Astrocyte (in vitro differentiated cells and primary cell): ENCODE results near the gene DSC3. TPM values are rescaled to one million over a fixed set of nuclear protein-coding genes. Genes with fewer than 3 reads are reported as not detected.

Experiments used
- DNase-seq: peaks from one replicate; pipeline ENCODE4 v3.0.0-alpha.2; 2010; ENCODE audit warnings: low read depth
- FAIRE-seq: peaks from 2 replicates; lab custom pipeline; 2011; peaks lifted over from hg19 to GRCh38; lab: Jason Lieb, UNC
- H2AFZ ChIP-seq: 2 replicates; pipeline ENCODE4 v1.6.0; 2012; ENCODE audit warnings: low read depth, low read length, inconsistent platforms
- H3K27ac ChIP-seq: 2 replicates; pipeline ENCODE4 v1.5.1; 2011; ENCODE audit warnings: low read depth, low read length, inconsistent platforms
- H3K27me3 ChIP-seq: 2 replicates; pipeline ENCODE4 v1.6.0; 2011; ENCODE audit warnings: low read length, inconsistent platforms; ENCODE audit not compliant: insufficient read depth
- H3K36me3 ChIP-seq: 2 replicates; pipeline ENCODE4 v1.5.1; 2011; ENCODE audit warnings: low read length, inconsistent platforms; ENCODE audit not compliant: insufficient read depth
- H3K4me1 ChIP-seq: 2 replicates; pipeline ENCODE4 v1.5.1; 2011; ENCODE audit warnings: low read length, inconsistent platforms; ENCODE audit not compliant: insufficient read depth
- H3K4me2 ChIP-seq: 2 replicates; pipeline ENCODE4 v1.6.0; 2012; ENCODE audit warnings: low read length, inconsistent platforms
- H3K4me3 ChIP-seq: 2 replicates; pipeline ENCODE4 v1.5.1; 2011; ENCODE audit warnings: low read depth, mild to moderate bottlenecking, low read length, inconsistent platforms; ENCODE audit not compliant: insufficient read depth
- H3K79me2 ChIP-seq: 2 replicates; pipeline ENCODE4 v1.6.0; 2012; ENCODE audit warnings: mild to moderate bottlenecking, low read length, inconsistent platforms; ENCODE audit not compliant: insufficient read depth
- H3K9ac ChIP-seq: 2 replicates; pipeline ENCODE4 v1.6.0; 2012; ENCODE audit warnings: mild to moderate bottlenecking, low read length, inconsistent platforms
- H3K9me3 ChIP-seq: 2 replicates; pipeline ENCODE4 v1.5.1; 2012; ENCODE audit warnings: low read depth, mild to moderate bottlenecking, low read length, inconsistent platforms; ENCODE audit not compliant: insufficient read depth
- H4K20me1 ChIP-seq: 2 replicates; pipeline ENCODE4 v1.6.0; 2012; ENCODE audit warnings: low read length, inconsistent platforms; ENCODE audit not compliant: insufficient read depth
- H3K27ac Mint-ChIP-seq: one replicate; pipeline ENCODE4 v1.8.0; 2021; ENCODE audit warnings: mild to moderate bottlenecking, mixed read lengths; ENCODE audit not compliant: unreplicated experiment
- H3K27me3 Mint-ChIP-seq: one replicate; pipeline ENCODE4 v1.8.0; 2021; ENCODE audit warnings: low read depth, mixed read lengths; ENCODE audit not compliant: unreplicated experiment
- H3K36me3 Mint-ChIP-seq: one replicate; pipeline ENCODE4 v1.8.0; 2021; ENCODE audit warnings: low read depth, mixed read lengths; ENCODE audit not compliant: unreplicated experiment
- H3K4me1 Mint-ChIP-seq: one replicate; pipeline ENCODE4 v1.8.0; 2021; ENCODE audit warnings: low read depth, mixed read lengths; ENCODE audit not compliant: unreplicated experiment
- H3K4me3 Mint-ChIP-seq: one replicate; pipeline ENCODE4 v1.8.0; 2021; ENCODE audit warnings: mild to moderate bottlenecking, moderate library complexity, mixed read lengths; ENCODE audit not compliant: unreplicated experiment
- H3K9me3 Mint-ChIP-seq: one replicate; pipeline ENCODE4 v1.8.0; 2021; ENCODE audit warnings: mild to moderate bottlenecking, mixed read lengths; ENCODE audit not compliant: unreplicated experiment
- CTCF ChIP-seq: IDR thresholded peaks from 2 replicates; pipeline ENCODE4 v1.5.1; 2011; ENCODE audit warnings: low read depth, mild to moderate bottlenecking, inconsistent platforms, low read length, moderate library complexity; ENCODE audit not compliant: insufficient read depth
- EZH2 ChIP-seq: IDR thresholded peaks from 2 replicates; pipeline ENCODE4 v1.6.1; 2012; ENCODE audit warnings: mild to moderate bottlenecking, low read length, inconsistent platforms; ENCODE audit not compliant: insufficient read depth
- total RNA-seq: library from RNA; stranded (reverse); gene quantifications from 2 replicates; pipeline ENCODE4 v1.2.1, GENCODE V29; 2021

Gene DSC3
- total RNA-seq, 1 donor from 2014 or later = 5.2 TPM

DNA sequence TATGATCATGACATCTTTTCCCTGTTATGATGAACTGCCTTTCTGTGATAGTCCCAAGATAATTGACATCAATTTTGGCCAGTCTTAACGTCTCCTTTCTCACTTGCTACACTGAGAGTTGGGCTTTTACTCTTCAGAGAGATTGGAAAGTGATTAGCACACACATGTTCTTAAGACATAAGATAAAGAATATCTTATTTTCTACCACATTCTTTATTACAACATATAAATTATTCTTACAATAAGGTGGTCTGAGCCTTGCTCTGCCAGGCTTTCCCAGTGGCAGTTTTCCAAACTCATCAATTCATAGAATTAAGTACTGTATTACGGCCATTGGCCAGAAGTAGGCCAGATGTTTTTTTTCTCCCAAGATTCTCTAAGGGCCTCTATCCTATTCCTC, 5.7 kb upstream of the DSC3 start:
- no peak overlapping the region for H3K4me3 ChIP-seq
- no peak overlapping the region for H2AFZ ChIP-seq
- no peaks in the 10 kb centered on the region for H3K36me3 Mint-ChIP-seq
- H3K4me1 Mint-ChIP-seq = no peaks in the 10 kb centered on the region
- no peaks in the 10 kb centered on the region for H3K9me3 ChIP-seq
- no peak overlapping the region for H3K9ac ChIP-seq
- no peak overlapping the region for H3K27ac Mint-ChIP-seq
- peaks cover 10% of the 10 kb centered on the region for H3K27me3 ChIP-seq
- no peaks in the 10 kb centered on the region for H3K4me1 ChIP-seq
- no peaks in the 10 kb centered on the region for H3K79me2 ChIP-seq
- no peaks in the 10 kb centered on the region for H3K36me3 ChIP-seq
- DNase-seq (no peak), FAIRE-seq (no peak)
- peaks cover 18% of the 10 kb centered on the region for H3K27me3 Mint-ChIP-seq
- TF ChIP-seq CTCF (no peak), EZH2 (no peak)
- H3K4me3 Mint-ChIP-seq = no peak overlapping the region
- H3K9me3 Mint-ChIP-seq = peaks cover 9% of the 10 kb centered on the region
- H3K27ac ChIP-seq = no peak overlapping the region
- no peak overlapping the region for H3K4me2 ChIP-seq
- no peaks in the 10 kb centered on the region for H4K20me1 ChIP-seq

- Mint-ChIP-seq H3K9me3 (peaks cover 7% of the 10 kb centered on the region), H3K27me3 (peaks cover 25% of the 10 kb centered on the region), H3K4me3 (no peak overlapping the region), H3K4me1 (no peaks in the 10 kb centered on the region), H3K27ac (no peak overlapping the region), H3K36me3 (no peaks in the 10 kb centered on the region)
- Histone ChIP-seq H3K79me2 (no peaks in the 10 kb centered on the region), H3K9ac (no peak overlapping the region), H3K9me3 (no peaks in the 10 kb centered on the region), H3K4me2 (no peak overlapping the region), H3K4me3 (no peak overlapping the region), H3K27me3 (peaks cover 19% of the 10 kb centered on the region), H3K4me1 (no peaks in the 10 kb centered on the region), H3K36me3 (no peaks in the 10 kb centered on the region), H4K20me1 (no peaks in the 10 kb centered on the region), H3K27ac (no peak overlapping the region), H2AFZ (no peak overlapping the region)
- FAIRE-seq = no peak
- no peak for DNase-seq
- TF ChIP-seq CTCF (no peak), EZH2 (no peak)
Observed at GRCh38 chr18:31046916-31047315, 4.4 kb upstream of the DSC3 start.

DNA sequence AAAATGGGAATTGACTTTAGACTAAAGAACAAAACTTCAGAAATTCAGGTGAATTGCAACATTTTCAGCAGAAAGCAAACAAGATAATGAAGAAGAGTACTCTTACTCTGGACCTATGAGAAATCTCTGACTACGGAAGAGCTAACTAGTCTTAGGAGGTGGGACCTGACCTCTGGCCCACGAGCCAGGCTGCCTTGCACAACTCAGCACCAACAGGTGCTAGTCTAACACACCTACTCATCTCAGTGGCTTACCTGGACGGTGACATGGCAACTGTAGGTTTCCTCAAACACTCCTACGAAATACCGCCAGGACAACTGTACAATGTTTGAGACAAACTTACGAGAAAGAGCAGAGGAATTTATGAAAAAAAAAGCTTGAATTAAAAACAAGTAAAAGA, 3.1 kb upstream of the DSC3 start:
- no peak overlapping the region for H3K4me2 ChIP-seq
- no peaks in the 10 kb centered on the region for H3K79me2 ChIP-seq
- no peak overlapping the region for H3K27ac Mint-ChIP-seq
- peaks cover 6% of the 10 kb centered on the region for H3K4me1 ChIP-seq
- DNase-seq (no peak), FAIRE-seq (no peak)
- no peaks in the 10 kb centered on the region for H3K36me3 ChIP-seq
- TF ChIP-seq EZH2 (no peak), CTCF (no peak)
- H3K36me3 Mint-ChIP-seq = no peaks in the 10 kb centered on the region
- H3K9me3 Mint-ChIP-seq = peaks cover 11% of the 10 kb centered on the region
- H3K4me3 Mint-ChIP-seq = no peak overlapping the region
- peaks cover 38% of the 10 kb centered on the region for H3K27me3 Mint-ChIP-seq
- H3K9me3 ChIP-seq = no peaks in the 10 kb centered on the region
- no peak overlapping the region for H3K9ac ChIP-seq
- H3K4me3 ChIP-seq = no peak overlapping the region
- H3K4me1 Mint-ChIP-seq = peaks cover 9% of the 10 kb centered on the region
- H2AFZ ChIP-seq = no peak overlapping the region
- no peak overlapping the region for H3K27ac ChIP-seq
- peaks cover 32% of the 10 kb centered on the region for H3K27me3 ChIP-seq
- H4K20me1 ChIP-seq = no peaks in the 10 kb centered on the region
